Vagina (tissue), 2 donors: ENCODE measurements around the gene ISOC2.

Experiments
- POLR2A ChIP-seq, 2 donors: fragments of 450-650 bp; IDR thresholded peaks; one replicate each; pipeline ENCODE4 v1.6.1; 2017; ENCODE audit warnings: antibody characterized with exemption in 2 of 2, mild to moderate bottlenecking in 2 of 2, moderate library complexity in 2 of 2
- POLR2AphosphoS5 ChIP-seq, 2 donors: sonication (generic); formaldehyde crosslinking; IDR thresholded peaks; one replicate each; pipeline ENCODE4 v1.9.0; 2017; ENCODE audit warnings: antibody characterized with exemption in 2 of 2, mild to moderate bottlenecking in 2 of 2, low read depth in 1 of 2; ENCODE audit not compliant: insufficient read depth in 1 of 2
- TF ChIP-seq, protein P1 (sequence below), 3 experiments: fragments of 450-650 bp in 2 of 3; fragments of 200-600 bp in 1 of 3; sonication (generic) in 1 of 3; IDR thresholded peaks; one replicate each; pipeline ENCODE4 v1.5.1; 2017 to 2019; ENCODE audit warnings: antibody characterized with exemption in 3 of 3, mild to moderate bottlenecking in 2 of 3, moderate library complexity in 2 of 3

DNA sequence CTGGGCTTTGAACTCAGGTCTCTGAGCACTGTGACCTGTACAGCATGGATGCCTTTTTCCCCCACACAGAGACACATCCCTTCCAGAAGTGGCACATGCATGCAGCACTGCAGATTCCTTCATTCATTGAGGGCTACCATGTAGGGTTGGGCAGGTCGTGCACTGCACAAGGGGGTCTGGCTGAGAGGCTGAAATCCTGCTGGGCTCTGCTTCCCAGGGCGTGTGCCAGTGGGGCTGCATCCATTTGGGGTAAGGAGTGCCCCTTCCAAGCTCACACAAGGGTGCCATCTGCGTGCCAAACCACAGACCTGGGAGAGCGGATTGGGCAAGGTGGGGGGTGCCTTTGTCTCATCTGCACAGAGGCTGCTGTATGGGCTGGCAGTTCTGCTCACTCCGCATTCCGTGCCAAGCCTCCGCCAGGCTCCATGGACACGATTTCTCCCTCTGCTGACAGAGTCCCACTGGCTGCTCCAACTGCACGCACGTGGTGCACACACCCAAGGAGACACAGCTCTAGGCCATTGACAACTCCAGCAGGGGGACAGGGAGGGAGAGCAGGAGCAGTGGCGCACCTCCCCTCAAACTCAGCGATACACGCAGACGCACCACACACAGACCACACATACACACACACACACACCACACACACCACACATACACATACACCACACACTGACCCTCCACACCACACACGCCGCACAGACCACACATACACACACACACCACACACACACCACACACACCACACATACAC lies 13.8 kb downstream of the ISOC2 start:
- TF ChIP-seq, protein P1, sequence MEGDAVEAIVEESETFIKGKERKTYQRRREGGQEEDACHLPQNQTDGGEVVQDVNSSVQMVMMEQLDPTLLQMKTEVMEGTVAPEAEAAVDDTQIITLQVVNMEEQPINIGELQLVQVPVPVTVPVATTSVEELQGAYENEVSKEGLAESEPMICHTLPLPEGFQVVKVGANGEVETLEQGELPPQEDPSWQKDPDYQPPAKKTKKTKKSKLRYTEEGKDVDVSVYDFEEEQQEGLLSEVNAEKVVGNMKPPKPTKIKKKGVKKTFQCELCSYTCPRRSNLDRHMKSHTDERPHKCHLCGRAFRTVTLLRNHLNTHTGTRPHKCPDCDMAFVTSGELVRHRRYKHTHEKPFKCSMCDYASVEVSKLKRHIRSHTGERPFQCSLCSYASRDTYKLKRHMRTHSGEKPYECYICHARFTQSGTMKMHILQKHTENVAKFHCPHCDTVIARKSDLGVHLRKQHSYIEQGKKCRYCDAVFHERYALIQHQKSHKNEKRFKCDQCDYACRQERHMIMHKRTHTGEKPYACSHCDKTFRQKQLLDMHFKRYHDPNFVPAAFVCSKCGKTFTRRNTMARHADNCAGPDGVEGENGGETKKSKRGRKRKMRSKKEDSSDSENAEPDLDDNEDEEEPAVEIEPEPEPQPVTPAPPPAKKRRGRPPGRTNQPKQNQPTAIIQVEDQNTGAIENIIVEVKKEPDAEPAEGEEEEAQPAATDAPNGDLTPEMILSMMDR (IDR thresholded peaks at IDR 0.05) = no peak
- TF ChIP-seq POLR2A (IDR thresholded peaks at IDR 0.05) (no peak), POLR2AphosphoS5 (IDR thresholded peaks at IDR 0.05; ENCODE audit: insufficient read depth in 1 of 2, low read depth in 1 of 2) (no peak)
